Gastroesophageal sphincter (tissue), 4 donors: ENCODE results near the gene SRPK3. TPM values are rescaled to one million over a fixed set of nuclear protein-coding genes. Genes with fewer than 3 reads are reported as not detected.

Source experiments
- ATAC-seq: fragments of 150-250 bp; one replicate; pipeline ENCODE4 v1.9.1; 2016; ENCODE audit warnings: mild to moderate bottlenecking, moderate library complexity
- H3K27ac ChIP-seq, 4 donors: fragments of 200-600 bp; sonication (generic) in 3 of 4; 1 replicate in 3 of 4; 2 replicates in 1 of 4; pipeline ENCODE4 v1.5.1; 2016 to 2019
- H3K27me3 ChIP-seq: fragments of 200-600 bp; sonication (generic); one replicate; pipeline ENCODE4 v1.5.1; 2019
- H3K36me3 ChIP-seq, 2 donors: fragments of 200-600 bp; sonication (generic); one replicate each; pipeline ENCODE4 v1.5.1; 2019; ENCODE audit warnings: control low read depth in 1 of 2
- H3K4me1 ChIP-seq, 3 donors: fragments of 200-600 bp; sonication (generic); 1 replicate in 2 of 3; 2 replicates in 1 of 3; pipeline ENCODE4 v1.5.1; 2016 to 2019; ENCODE audit warnings: control low read depth in 2 of 3
- H3K4me3 ChIP-seq, 2 donors: fragments of 200-600 bp; sonication (generic); one replicate each; pipeline ENCODE4 v1.5.1; 2019; ENCODE audit warnings: mild to moderate bottlenecking in 1 of 2, moderate library complexity in 1 of 2
- H3K9me3 ChIP-seq, 3 donors: fragments of 200-600 bp; sonication (generic); one replicate each; pipeline ENCODE4 v1.5.1; 2017 to 2019; ENCODE audit warnings: control low read depth in 2 of 3
- EP300 ChIP-seq: sonication (generic); formaldehyde crosslinking; IDR thresholded peaks from one replicate; pipeline ENCODE4 v1.6.1; 2017; ENCODE audit warnings: antibody characterized with exemption, mild to moderate bottlenecking
- POLR2A ChIP-seq, 2 donors: fragments of 450-650 bp; IDR thresholded peaks; one replicate each; pipeline ENCODE4 v1.6.1; 2017; ENCODE audit warnings: antibody characterized with exemption in 2 of 2, mild to moderate bottlenecking in 2 of 2, moderate library complexity in 1 of 2
- POLR2AphosphoS5 ChIP-seq: sonication (generic); formaldehyde crosslinking; IDR thresholded peaks from one replicate; pipeline ENCODE4 v1.6.1; 2017; ENCODE audit warnings: antibody characterized with exemption
- WGBS, 2 donors: methylation state at CpG; one replicate each; pipeline ENCODE4 v1.1.5; 2018; ENCODE audit warnings: low coverage in 1 of 2; 5-methylcytosine and 5-hydroxymethylcytosine counted together
- total RNA-seq, 4 donors: library from RNA; depleted of rRNA; stranded (reverse); fragments of >200 nt; gene quantifications; one replicate each; pipeline ENCODE4 v1.1.0, GENCODE V29; 2016
- TF ChIP-seq, protein P1 (sequence below), 4 experiments: fragments of 200-600 bp in 2 of 4; fragments of 450-650 bp in 2 of 4; sonication (generic) in 1 of 4; IDR thresholded peaks; one replicate each; pipeline ENCODE4 v1.5.1; 2017 to 2019; ENCODE audit warnings: antibody characterized with exemption in 4 of 4, mild to moderate bottlenecking in 2 of 4, moderate library complexity in 2 of 4

Gene SRPK3
- total RNA-seq, 4 donors from 2014 or later = 3.0 to 4.7 (median 4.4) TPM; not detected in 1

DNA sequence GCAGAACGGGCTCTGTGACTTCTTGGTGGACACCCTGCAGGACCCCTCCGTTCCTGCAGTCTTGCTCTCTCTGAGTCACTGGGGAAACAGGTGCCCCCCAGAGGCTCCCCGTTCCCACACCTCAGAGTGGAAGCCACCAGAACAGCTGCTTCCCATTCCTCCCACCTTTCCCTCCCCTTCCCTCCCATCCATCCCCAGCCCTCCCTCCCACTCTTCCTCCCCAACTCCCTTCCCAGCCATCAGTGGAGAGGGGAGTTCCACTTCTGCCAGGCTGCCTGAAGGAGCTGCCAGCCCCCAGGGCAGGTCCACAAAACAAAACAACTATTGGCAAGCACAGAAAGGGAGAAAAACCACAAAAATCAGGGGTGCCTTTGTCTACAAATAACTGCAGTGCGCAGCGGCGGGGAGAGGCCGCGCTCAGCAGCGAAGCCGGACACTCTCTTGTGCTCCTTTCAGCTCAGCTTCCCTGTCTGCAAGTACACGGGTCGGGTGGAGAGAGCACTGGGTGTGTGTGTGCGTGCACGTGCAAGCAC is 21.7 kb downstream of the SRPK3 start:
- 76 to 82% methylated on average over 3 to 10 of the region's 14 CpGs for WGBS, 2 donors
- Histone ChIP-seq H3K4me1 (peaks cover 0 to under 1% (median 0%) of the 10 kb centered on the region in 3 donors), H3K4me3 (no peak overlapping the region), H3K9me3 (no peaks in the 10 kb centered on the region), H3K27me3 (no peaks in the 10 kb centered on the region), H3K36me3 (peaks cover 0 to 31% of the 10 kb centered on the region in 2 donors), H3K27ac (no peak overlapping the region)
- no peak for TF ChIP-seq POLR2AphosphoS5
- no peak for TF ChIP-seq EP300
- TF ChIP-seq, protein P1, sequence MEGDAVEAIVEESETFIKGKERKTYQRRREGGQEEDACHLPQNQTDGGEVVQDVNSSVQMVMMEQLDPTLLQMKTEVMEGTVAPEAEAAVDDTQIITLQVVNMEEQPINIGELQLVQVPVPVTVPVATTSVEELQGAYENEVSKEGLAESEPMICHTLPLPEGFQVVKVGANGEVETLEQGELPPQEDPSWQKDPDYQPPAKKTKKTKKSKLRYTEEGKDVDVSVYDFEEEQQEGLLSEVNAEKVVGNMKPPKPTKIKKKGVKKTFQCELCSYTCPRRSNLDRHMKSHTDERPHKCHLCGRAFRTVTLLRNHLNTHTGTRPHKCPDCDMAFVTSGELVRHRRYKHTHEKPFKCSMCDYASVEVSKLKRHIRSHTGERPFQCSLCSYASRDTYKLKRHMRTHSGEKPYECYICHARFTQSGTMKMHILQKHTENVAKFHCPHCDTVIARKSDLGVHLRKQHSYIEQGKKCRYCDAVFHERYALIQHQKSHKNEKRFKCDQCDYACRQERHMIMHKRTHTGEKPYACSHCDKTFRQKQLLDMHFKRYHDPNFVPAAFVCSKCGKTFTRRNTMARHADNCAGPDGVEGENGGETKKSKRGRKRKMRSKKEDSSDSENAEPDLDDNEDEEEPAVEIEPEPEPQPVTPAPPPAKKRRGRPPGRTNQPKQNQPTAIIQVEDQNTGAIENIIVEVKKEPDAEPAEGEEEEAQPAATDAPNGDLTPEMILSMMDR (IDR thresholded peaks at IDR 0.05) = no peak
- no peak for TF ChIP-seq POLR2A (IDR thresholded peaks at IDR 0.05)
- ATAC-seq = no peak

DNA sequence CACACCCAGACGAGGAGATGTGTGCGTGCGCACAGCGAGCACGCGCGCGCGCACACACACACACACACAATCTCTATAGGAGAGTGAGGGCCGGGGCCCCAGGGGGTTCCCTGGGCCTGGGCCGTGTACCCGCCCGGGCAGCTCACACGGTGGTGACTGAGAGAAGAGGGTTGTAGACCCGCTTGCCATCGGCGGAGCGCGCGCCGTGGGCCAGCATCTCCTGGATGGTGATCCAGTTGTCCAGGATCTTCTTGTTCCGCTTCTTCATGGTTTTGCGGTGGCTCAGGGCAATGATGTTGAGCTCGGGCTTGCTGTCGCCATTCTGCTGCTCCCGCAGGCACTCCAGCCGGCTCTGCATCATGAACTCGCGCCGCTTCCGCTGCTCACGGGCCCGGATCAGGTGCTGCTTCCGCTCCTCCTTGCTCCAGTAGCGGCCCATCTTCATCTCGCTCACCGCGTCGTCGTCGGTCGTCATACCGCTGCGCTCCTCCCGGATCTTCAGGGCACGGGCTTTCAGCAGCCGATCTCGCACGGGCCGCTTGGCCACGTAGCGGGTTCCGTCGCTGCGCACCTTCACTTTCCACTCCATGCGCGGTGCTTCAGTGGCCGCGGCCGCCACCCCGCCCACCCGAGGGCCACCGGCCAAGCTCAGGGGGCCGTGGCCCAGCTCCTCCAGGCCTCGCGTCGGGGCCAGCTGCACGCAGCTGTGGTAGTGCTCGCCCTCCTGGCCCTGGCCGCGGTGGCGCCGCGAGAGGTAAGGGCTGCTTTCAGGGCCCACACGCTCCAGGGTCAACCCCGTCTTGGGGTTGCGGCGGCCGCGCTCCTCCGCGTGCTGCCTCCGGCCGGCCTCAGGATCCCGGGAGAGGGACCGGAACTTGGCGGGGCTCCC is 22.6 kb downstream of the SRPK3 start:
- Histone ChIP-seq H3K9me3 (no peaks in the 10 kb centered on the region), H3K27me3 (no peaks in the 10 kb centered on the region), H3K36me3 (peaks cover 0 to 22% of the 10 kb centered on the region in 2 donors), H3K4me3 (no peak overlapping the region), H3K27ac (no peak overlapping the region), H3K4me1 (no peaks in the 10 kb centered on the region)
- no peak for TF ChIP-seq EP300
- TF ChIP-seq POLR2A (IDR thresholded peaks at IDR 0.05) = no peak
- TF ChIP-seq POLR2AphosphoS5 = no peak
- TF ChIP-seq, protein P1 (IDR thresholded peaks at IDR 0.05) = no peak
- no peak for ATAC-seq
- WGBS, 2 donors = 90 to 95% methylated on average over 2 to 7 of the region's 87 CpGs

DNA sequence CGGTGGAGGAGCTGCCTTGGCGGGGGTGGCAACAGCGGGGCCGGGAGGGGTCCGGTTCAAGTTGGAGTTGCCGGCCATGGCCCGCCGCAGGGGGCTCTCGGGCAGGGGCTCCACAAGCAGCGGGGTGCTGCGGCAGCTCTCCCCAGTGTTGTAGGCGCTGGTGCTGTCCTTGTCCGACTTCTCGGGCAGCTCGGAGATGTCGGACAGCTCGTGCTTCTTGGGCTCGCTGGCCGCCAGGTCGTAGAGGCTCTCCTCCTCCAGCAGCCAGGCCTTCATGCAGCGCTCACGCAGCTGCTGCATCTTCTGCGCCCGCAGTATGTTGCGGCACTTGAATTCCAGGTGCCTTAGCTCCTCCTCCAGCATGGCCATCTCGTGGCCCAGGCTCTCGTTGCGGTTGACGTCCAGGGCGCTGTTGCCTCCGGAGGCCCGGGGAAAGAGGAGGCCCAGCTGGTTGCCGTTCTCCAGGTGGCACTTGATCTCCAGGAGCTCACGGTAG is 23.3 kb downstream of the SRPK3 start:
- ATAC-seq = no peak
- 90 to 100% methylated on average over 3 to 8 of the region's 34 CpGs for WGBS, 2 donors
- no peak overlapping the region for H3K4me3 ChIP-seq
- H3K4me1 ChIP-seq = no peaks in the 10 kb centered on the region
- H3K27ac ChIP-seq = no peak overlapping the region
- H3K9me3 ChIP-seq = no peaks in the 10 kb centered on the region
- H3K27me3 ChIP-seq = no peaks in the 10 kb centered on the region
- TF ChIP-seq POLR2A (IDR thresholded peaks at IDR 0.05) (no peak), POLR2AphosphoS5 (no peak), EP300 (no peak)
- TF ChIP-seq, protein P1 (IDR thresholded peaks at IDR 0.05) = no peak
- H3K36me3 ChIP-seq = peaks cover 0 to 15% of the 10 kb centered on the region in 2 donors

DNA sequence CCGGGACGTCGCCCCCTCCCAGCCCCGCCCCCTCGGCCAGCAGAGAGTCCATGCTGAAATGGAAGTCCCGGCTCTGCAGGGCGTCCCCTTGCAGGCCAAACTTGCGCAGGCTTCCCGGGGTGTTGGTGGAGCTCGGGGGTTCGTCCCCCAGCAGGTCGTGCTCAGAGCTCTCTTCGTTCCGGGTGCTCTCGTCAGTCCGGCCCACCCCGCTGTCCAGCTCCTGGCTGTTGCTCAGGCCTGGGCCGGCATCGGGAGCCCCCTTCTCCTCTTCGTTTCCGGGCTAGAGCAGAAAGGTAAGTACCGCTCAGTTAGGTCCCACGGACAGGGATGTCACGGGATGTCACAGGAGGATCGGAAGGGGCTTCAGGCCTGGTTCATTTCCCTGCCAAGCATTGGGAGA is 23.8 kb downstream of the SRPK3 start:
- Histone ChIP-seq H3K27me3 (no peaks in the 10 kb centered on the region), H3K4me3 (no peak overlapping the region), H3K4me1 (no peaks in the 10 kb centered on the region), H3K36me3 (peaks cover 0 to 11% of the 10 kb centered on the region in 2 donors), H3K9me3 (no peaks in the 10 kb centered on the region), H3K27ac (no peak overlapping the region)
- 100% methylated on average over 1 of the region's 25 CpGs; no CpG with 5 or more reads in 1 of the 2 donors for WGBS, 2 donors
- no peak for ATAC-seq
- TF ChIP-seq POLR2A (IDR thresholded peaks at IDR 0.05) = no peak
- TF ChIP-seq POLR2AphosphoS5 = no peak
- no peak for TF ChIP-seq EP300
- TF ChIP-seq, protein P1 (IDR thresholded peaks at IDR 0.05) = no peak
